HG02571 (cell line): ENCODE results near the gene PCNX1.
"Not testable (repeated sequence)": the region's sequence is repeated elsewhere in the genome, so short reads cannot be mapped to it uniquely, and the experiment has no call there.

Experiments used
- ATAC-seq: cut with Tn5 transposase; IDR thresholded peaks from one replicate; pipeline ENCODE4 v1.9.1; 2021; ENCODE audit warnings: mild to moderate bottlenecking, moderate library complexity; ENCODE audit not compliant: unreplicated experiment

Gene PCNX1

DNA sequence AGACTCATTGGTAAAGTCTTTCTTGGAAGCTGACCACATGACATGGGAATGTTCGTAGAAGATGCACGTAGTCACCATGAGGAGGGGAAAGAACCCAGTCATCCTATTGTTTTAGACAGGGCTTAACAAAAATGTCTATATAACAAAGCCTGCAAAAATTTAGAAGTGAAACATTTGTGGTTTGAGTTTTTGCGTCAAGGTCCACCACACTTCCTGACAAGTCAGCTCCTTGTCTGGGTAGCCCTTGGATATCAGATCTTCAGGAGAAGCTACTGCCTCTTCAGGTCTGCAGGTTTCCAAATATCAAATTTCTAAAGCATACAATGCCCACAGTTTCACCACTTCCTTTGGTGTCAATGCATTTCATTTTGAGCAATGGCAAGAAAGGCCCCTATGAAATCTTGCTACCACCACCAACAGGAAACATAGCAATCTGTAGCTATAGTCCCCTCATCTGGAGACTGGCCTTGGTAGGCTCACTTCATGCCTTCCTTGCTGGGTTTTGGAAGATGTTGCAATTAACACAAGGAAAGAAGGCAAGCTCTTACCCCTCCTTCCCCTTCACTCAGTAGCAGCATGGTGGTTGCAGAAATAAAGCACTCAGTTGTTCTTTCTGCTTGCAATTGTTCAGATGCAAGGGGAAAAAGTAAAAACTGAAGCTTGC is 235.2 kb downstream of the PCNX1 start:
- no peak for ATAC-seq

DNA sequence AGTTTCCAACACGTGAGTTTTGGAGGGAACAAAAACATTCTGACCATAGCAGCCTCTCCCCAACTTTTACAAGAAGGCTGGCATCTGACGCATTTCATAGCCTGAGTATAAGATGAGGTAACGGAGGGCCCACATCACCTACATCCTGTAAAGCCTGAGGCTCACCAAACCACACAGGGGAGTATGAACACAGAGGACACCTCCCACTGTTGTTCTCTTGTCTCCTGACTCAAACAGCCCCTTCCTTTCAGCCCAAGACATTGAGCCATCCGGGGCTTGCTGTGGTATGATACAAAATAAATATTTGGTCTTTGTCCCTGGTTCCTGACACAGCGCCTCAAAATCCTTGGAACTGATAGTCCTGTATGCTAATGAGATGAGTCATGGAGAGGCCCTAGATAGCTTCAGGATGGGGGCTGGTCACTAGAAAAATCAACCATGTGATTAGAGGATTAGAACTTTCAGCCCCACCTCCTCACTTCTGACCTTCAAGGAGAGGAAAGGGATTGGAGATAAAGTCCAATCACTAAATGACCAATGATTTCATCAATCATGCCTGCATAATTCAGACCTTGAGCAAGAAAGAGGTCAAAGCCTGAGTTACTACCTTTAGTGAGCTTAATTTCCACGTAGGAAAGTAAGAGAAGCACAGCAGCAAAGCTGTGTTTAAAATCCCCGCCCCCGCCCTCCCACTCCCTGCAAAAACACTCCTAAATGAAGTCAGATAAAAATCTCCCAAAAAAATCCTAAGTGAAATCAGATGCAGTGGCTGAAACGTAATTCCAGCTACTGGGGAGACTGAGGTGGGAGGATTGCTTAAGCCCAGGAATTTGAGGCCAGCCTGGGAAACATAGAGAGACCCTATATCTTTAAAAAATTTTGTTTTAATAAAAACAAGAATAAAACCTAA is 236.4 kb downstream of the PCNX1 start:
- ATAC-seq, result no peak

DNA sequence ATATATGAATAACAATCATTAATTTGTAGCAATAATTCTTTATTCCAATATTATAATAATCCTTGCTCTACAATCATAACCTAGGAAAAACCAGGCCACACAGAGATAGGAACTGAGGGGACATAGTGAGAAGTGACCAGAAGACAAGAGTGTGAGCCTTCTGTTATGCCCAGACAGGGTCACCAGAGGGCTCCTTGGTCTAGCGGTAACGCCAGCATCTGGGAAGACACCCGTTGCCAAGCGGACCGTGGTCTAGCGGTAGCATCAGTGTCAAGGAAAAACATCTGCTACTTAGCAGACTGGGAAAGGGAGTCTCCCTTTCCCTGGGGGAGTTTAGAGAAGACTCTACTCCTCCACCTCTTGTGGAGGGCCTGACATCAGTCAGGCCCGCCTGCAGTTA is 240.1 kb downstream of the PCNX1 start:
- not testable (repeated sequence) for ATAC-seq

DNA sequence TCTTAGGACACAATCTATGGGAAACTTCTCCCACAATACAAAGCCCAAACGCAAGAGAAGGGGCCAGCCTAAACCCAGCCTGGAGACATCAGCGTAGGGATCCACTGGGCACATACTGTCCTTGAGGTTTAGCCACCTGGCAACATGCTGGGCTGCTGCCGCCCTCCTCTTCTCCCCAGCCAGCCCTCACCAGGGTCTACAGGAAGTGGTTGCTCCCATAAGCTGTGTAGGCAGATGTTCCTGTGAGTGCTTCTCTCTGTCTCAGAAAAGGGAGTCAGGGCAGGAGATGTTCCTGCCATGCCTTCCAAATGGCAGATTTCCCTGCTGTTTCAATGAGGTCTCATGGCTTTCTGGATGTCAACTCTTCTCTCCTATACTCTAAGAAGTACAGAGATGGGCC is 241.4 kb downstream of the PCNX1 start:
- no peak for ATAC-seq

DNA sequence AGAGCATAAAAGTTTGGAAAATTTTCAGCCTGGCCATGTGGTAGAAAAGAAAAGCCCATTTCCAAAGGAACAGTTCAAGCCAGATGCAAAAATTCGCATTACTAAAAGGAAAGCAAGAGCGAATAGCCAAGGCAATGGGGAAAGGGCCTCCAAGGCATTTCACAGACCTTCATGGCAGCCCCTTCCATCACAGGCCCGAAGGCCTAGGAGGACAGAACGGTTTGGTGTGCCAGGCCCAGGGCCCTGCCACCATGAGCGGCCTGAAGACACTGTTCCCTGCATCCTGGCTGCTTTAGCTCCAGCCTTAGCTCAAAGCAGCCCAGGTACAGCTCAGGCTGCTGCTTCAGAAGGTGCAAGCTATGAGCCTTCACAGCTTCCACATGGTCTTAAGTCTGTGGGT is 243.5 kb downstream of the PCNX1 start:
- no peak for ATAC-seq

DNA sequence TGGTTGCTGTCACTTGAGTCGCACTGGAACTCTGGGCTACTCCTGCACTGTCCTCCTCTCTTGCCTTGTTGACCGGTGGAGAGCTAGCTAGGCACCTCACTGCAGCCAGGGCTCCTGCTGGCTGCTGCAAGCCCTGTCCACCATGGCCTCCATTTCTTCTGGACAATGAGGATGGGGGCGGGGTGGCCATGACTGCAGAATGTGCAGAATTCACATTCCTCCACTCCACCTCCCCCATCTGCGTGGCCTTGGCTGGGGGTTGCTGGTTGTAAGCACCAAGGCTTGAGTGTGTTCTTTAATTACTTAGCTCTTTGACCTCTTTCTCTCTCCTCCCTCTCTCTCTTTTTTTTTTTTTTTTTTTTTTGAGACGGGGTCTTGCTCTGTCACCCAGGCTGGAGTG is 248.5 kb downstream of the PCNX1 start:
- no peak for ATAC-seq

DNA sequence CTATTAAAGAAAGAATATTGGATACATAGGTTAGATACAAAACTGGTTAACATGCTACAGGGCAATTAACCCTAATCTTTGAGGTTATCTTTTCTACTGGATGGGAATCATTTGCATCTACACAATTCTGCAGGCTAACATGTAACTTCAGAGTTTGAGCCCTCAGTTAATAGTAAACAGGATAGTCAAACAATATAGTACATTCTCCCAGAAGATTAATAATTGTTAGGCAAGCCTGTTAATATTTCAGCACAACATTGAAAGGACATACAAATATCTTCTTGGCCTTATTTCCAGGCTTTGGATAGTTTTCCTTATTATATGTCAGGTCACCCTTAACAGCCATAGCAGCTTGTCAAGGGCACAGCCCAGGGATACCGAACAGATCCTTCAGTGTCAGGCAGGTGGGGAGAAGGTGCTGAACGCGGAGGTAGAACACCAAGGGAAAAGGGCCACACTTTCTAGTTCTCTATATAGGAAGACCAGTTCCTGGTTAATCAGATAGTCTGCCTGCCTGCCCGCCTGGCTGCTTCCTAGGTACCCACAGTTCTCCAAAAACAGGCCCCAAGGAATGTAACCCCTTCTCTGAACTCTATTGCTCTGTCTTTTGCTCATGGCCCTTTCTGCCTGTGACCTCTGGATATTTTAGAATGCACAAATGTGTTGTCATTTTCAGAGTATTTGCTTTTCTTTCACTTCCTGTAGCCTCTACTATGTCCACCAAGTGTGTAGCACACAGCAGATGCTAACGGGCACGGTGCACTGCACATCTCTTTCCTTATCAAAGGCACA is 256.0 kb downstream of the PCNX1 start:
- ATAC-seq, result no peak

DNA sequence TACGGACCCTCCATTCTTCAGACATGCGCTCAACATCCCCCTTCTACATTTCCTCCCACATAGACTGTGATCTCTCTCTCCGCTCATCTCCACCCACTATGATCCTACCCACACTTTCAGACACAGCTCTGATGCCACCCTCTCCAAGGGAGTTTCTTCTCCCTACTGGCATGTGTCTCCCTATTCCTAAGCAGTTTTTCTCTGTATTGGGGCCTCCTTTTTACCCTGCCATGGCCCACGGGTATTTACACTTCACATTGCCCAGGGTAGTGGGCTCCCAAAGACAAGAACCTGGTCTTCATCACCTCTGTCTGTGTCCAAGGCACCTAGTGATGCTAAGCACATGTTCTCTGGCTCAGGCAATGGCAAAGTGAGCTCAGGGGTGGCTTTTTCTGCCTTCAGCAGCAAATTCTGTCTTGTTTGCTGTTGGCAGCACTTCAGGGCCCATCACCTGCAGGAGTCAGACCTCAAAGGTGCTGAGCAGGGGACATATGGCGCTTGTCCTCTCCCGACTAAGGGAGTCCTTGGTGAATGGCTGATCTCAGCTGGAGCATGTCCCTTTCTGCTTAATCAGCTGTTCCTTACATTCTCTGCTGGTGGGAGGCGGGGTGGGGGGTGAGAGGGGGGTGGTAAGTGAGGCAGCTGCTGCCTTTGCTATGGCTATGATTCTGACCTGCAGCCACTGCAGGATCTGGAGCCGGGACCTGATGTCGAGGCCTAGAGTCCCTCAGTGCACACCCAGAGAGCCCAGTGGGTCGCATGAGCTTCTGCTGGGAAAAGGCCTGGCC is 256.8 kb downstream of the PCNX1 start:
- no peak for ATAC-seq
